ENCODE results near the gene AUNIP. TPM values are rescaled to one million over a fixed set of nuclear protein-coding genes. Genes with fewer than 3 reads are reported as not detected.

Gene AUNIP
- total RNA-seq, 2 experiments from 2014 or later: 8.8 to 10.3 TPM

- CTCF ChIA-PET: interaction anchor here (0.8 to 1.5 kb wide), 4 partner anchors 8 to 175 kb away, joined by 3 read pairs; no protein-coding TSS in a partner anchor
- peaks cover 35% of the 10 kb centered on the region for H3K4me1 Mint-ChIP-seq (ENCODE audit: low read depth)
- H3K27ac Mint-ChIP-seq: no peak overlapping the region
- H3K36me3 Mint-ChIP-seq (ENCODE audit: low read depth): no peaks in the 10 kb centered on the region
- DNase-seq (no peak), ATAC-seq (no peak)
- no peaks in the 10 kb centered on the region for H3K9me3 Mint-ChIP-seq
- no peak for TF ChIP-seq CTCF (IDR thresholded peaks at IDR 0.05)
- H3K4me3 Mint-ChIP-seq: no peak overlapping the region
- POLR2A ChIA-PET: interaction anchor here (0.6 to 0.7 kb wide), 2 partner anchors 63 to 352 kb away, joined by 3 read pairs; no protein-coding TSS in a partner anchor
- no peaks in the 10 kb centered on the region for H3K27me3 Mint-ChIP-seq
- intact Hi-C loops (cut with micrococcal nuclease): loop anchor here (10.0 kb wide), 1 partner anchor 79 kb away; no protein-coding TSS in a partner anchor
Measured at GRCh38 chr1:25793585-25794170, 65.6 kb downstream of the AUNIP start.

- no peak overlapping the region for H3K27ac Mint-ChIP-seq
Measured at GRCh38 chr1:25792115-25792514, 67.1 kb downstream of the AUNIP start.

GRCh38 chr1:25790472-25790871, 68.8 kb downstream of the AUNIP start:
- Mint-ChIP-seq H3K9me3 (no peaks in the 10 kb centered on the region), H3K27me3 (no peaks in the 10 kb centered on the region), H3K4me3 (no peak overlapping the region), H3K4me1 (ENCODE audit: low read depth) (peaks cover 12% of the 10 kb centered on the region), H3K36me3 (ENCODE audit: low read depth) (no peaks in the 10 kb centered on the region), H3K27ac (no peak overlapping the region)
- intact Hi-C loops (cut with micrococcal nuclease): loop anchor here (10.0 kb wide), 1 partner anchor 76 kb away; no protein-coding TSS in a partner anchor
- ChIA-PET CTCF (no interaction called here), POLR2A (interaction anchor here (1.2 kb wide), 1 partner anchor 11 kb away, joined by 3 read pairs; no protein-coding TSS in a partner anchor)
- ATAC-seq (no peak), DNase-seq (no peak)
- TF ChIP-seq CTCF (IDR thresholded peaks at IDR 0.05): no peak

More at GRCh38 chr1:25792115-25792514, 67.1 kb downstream of the AUNIP start:
- ChIA-PET POLR2A (interaction anchor here (0.7 kb wide), 1 partner anchor 194 kb away, joined by 3 read pairs; no protein-coding TSS in a partner anchor), CTCF (interaction anchor here (1.2 kb wide), 1 partner anchor 9 kb away, joined by 4 read pairs; no protein-coding TSS in a partner anchor)
- no peaks in the 10 kb centered on the region for H3K9me3 Mint-ChIP-seq
- no peaks in the 10 kb centered on the region for H3K36me3 Mint-ChIP-seq (ENCODE audit: low read depth)
- peaks cover 25% of the 10 kb centered on the region for H3K4me1 Mint-ChIP-seq (ENCODE audit: low read depth)
- no peak for TF ChIP-seq CTCF (IDR thresholded peaks at IDR 0.05)
- no peaks in the 10 kb centered on the region for H3K27me3 Mint-ChIP-seq
- DNase-seq (no peak), ATAC-seq (no peak)
- intact Hi-C loops (cut with micrococcal nuclease): loop anchor here (10.0 kb wide), 1 partner anchor 77 kb away; no protein-coding TSS in a partner anchor
- no peak overlapping the region for H3K4me3 Mint-ChIP-seq

GRCh38 chr1:25787760-25788166, 71.5 kb downstream of the AUNIP start:
- ATAC-seq: no peak
- no peaks in the 10 kb centered on the region for H3K27me3 Mint-ChIP-seq
- no peaks in the 10 kb centered on the region for H3K9me3 Mint-ChIP-seq
- no peak overlapping the region for H3K27ac Mint-ChIP-seq
- H3K4me1 Mint-ChIP-seq (ENCODE audit: low read depth): peaks cover 2% of the 10 kb centered on the region
- ChIA-PET POLR2A (interaction anchor here (1.0 to 1.5 kb wide), 2 partner anchors 14 to 216 kb away, joined by 3 read pairs; no protein-coding TSS in a partner anchor), CTCF (interaction anchor here (0.7 to 2.5 kb wide), 4 partner anchors 9 to 112 kb away, joined by 3 to 14 read pairs (median 4); partner anchors contain the start of gene SELENON)
- no peaks in the 10 kb centered on the region for H3K36me3 Mint-ChIP-seq (ENCODE audit: low read depth)
- intact Hi-C loops (cut with micrococcal nuclease): no loop called here
- no peak overlapping the region for H3K4me3 Mint-ChIP-seq
- no peak for DNase-seq
- no peak for TF ChIP-seq CTCF (IDR thresholded peaks at IDR 0.05)
